Neural cell (in vitro differentiated cells): ENCODE measurements around the gene CROCC2.

ENCODE experiments used
- EP300 ChIP-seq: fragments of 450-650 bp; conservative IDR thresholded peaks from 2 replicates; pipeline ENCODE4 v1.6.1; 2014; ENCODE audit warnings: antibody characterized with exemption, mild to moderate bottlenecking, moderate library complexity; ENCODE audit not compliant: poor library complexity, severe bottlenecking
- EZH2 ChIP-seq: fragments of 200-600, 300-800 bp; shearing (Covaris generic), sonication (generic); IDR thresholded peaks from 2 replicates; pipeline ENCODE4 v1.6.1; 2014; ENCODE audit warnings: antibody characterized with exemption, low read length, borderline replicate concordance, mild to moderate bottlenecking; ENCODE audit not compliant: insufficient read depth, poor library complexity, severe bottlenecking
- POLR2AphosphoS5 ChIP-seq: IDR thresholded peaks from 2 replicates; pipeline ENCODE4 v1.6.1; 2012
- RAD21 ChIP-seq: fragments of 450-650 bp; conservative IDR thresholded peaks from 2 replicates; pipeline ENCODE4 v1.6.1; 2014; ENCODE audit warnings: antibody characterized with exemption, mild to moderate bottlenecking, moderate library complexity
- SMC3 ChIP-seq: fragments of 450-650 bp; conservative IDR thresholded peaks from 2 replicates; pipeline ENCODE4 v1.6.1; 2014; ENCODE audit warnings: antibody characterized with exemption, mild to moderate bottlenecking, moderate library complexity; ENCODE audit not compliant: poor library complexity
- TAF1 ChIP-seq: IDR thresholded peaks from 2 replicates; pipeline ENCODE4 v1.6.1; 2012; ENCODE audit warnings: low read depth
- TF ChIP-seq, protein P1 (sequence below): fragments of 450-650 bp; IDR thresholded peaks from 2 replicates; pipeline ENCODE4 v1.5.1; 2014; ENCODE audit warnings: antibody characterized with exemption, mild to moderate bottlenecking, moderate library complexity; ENCODE audit not compliant: poor library complexity, severe bottlenecking

DNA sequence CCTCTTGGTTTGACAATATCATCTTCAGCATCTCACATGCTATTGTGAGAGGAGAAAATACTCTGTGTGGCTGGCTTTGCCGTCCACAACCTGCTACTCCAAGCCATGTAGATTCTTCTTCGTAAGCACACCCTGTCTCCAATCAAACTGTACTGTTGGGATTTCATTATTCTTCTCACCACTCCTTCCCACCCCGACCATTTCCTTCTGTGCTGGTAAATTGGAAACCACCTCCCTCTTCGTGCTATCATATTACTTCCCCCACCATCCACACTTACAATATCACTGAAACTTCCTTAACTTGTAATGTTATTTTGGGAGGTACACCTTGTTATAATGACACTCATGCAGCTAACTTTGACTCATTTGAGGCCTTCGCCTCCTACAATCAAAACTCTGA is 40.7 kb upstream of the CROCC2 start:
- no peak for TF ChIP-seq SMC3
- TF ChIP-seq, protein P1, sequence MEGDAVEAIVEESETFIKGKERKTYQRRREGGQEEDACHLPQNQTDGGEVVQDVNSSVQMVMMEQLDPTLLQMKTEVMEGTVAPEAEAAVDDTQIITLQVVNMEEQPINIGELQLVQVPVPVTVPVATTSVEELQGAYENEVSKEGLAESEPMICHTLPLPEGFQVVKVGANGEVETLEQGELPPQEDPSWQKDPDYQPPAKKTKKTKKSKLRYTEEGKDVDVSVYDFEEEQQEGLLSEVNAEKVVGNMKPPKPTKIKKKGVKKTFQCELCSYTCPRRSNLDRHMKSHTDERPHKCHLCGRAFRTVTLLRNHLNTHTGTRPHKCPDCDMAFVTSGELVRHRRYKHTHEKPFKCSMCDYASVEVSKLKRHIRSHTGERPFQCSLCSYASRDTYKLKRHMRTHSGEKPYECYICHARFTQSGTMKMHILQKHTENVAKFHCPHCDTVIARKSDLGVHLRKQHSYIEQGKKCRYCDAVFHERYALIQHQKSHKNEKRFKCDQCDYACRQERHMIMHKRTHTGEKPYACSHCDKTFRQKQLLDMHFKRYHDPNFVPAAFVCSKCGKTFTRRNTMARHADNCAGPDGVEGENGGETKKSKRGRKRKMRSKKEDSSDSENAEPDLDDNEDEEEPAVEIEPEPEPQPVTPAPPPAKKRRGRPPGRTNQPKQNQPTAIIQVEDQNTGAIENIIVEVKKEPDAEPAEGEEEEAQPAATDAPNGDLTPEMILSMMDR = no peak
- no peak for TF ChIP-seq POLR2AphosphoS5
- TF ChIP-seq EP300 = no peak
- TF ChIP-seq RAD21 = no peak
- TF ChIP-seq TAF1 = no peak
- no peak for TF ChIP-seq EZH2
